HG02642 (cell line): ENCODE measurements around the gene SLC16A3.

ENCODE experiments used
- ATAC-seq: cut with Tn5 transposase; IDR thresholded peaks from one replicate; pipeline ENCODE4 v1.9.1; 2021; ENCODE audit warnings: mild to moderate bottlenecking; ENCODE audit not compliant: unreplicated experiment, poor library complexity

The SLC16A3 gene

DNA sequence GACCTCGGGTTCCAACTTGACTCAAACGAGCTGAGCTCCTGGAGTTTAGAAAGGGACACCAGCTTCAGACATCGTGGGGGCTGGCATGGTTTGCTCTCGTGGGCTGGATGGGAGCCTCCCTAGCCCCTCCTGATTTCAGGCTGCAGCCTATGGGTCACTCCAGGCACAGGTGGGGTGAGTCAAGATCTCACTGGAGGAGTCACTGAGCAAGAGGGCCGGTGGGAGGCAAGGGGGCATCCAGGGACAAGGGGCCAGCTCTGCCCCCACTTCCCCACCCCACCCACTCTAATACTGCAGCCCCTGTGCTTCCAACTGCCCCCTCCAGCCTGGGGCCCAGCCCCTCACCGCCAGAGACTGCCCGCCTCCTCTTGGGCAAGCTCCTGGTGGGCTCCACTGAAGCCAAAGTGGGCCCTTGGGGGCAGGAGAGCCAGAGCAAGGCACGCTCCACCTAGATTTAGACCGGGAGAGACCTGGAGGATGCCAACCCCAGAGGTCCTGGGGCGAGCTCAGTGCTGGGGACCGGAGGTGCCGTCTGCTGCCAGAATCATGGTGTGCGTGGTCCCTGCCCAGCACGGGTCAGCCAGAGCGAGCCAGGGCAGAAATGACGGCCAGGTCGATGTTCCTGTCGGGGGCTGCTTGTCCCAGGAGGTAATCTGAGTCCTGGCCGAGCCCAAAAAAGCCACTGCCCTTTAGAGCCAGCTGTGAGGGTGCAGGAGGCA lies 6.4 kb downstream of the SLC16A3 start:
- ATAC-seq = no peak

GRCh38 chr17:82235775-82236141 lies 6.9 kb downstream of the SLC16A3 start:
- ATAC-seq = no peak

GRCh38 chr17:82236142-82236971 lies 7.5 kb downstream of the SLC16A3 start:
- ATAC-seq = no peak

DNA sequence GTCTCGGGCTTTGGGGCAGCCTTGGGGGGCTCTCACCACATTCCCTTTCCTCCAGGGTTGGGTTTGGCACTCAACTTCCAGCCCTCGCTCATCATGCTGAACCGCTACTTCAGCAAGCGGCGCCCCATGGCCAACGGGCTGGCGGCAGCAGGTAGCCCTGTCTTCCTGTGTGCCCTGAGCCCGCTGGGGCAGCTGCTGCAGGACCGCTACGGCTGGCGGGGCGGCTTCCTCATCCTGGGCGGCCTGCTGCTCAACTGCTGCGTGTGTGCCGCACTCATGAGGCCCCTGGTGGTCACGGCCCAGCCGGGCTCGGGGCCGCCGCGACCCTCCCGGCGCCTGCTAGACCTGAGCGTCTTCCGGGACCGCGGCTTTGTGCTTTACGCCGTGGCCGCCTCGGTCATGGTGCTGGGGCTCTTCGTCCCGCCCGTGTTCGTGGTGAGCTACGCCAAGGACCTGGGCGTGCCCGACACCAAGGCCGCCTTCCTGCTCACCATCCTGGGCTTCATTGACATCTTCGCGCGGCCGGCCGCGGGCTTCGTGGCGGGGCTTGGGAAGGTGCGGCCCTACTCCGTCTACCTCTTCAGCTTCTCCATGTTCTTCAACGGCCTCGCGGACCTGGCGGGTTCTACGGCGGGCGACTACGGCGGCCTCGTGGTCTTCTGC lies 8.4 kb downstream of the SLC16A3 start:
- ATAC-seq = no peak

DNA sequence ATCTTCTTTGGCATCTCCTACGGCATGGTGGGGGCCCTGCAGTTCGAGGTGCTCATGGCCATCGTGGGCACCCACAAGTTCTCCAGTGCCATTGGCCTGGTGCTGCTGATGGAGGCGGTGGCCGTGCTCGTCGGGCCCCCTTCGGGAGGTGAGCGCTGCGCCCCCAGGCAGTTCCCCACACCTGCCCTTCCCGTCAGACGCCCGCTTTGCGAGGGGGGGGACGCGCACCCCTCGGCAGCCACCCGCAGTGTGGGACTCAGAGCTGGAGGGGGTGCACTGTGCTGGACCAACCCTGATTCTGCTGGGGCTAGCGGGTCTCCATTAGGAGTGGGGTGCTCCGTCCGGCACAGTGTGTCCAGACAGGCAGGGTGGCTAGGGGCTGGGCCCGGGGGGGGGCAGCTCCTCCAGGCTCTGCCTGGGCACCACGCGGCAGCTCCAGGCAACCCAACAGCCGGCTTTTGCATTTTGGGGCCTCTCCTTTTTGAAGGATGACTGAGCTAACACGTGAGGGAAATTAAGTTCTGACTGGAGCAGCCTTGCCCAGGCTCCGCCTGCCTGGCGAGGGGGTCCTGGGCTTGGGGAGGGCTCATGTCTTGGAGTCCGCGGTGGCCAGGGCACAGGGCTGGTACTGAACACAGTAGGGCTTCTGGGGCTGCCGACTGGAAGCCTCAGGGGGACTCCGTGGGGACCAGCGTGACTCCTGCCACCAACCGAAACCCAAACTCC lies 9.1 kb downstream of the SLC16A3 start:
- ATAC-seq = no peak

GRCh38 chr17:82238472-82239201 lies 9.8 kb downstream of the SLC16A3 start:
- ATAC-seq = no peak

DNA sequence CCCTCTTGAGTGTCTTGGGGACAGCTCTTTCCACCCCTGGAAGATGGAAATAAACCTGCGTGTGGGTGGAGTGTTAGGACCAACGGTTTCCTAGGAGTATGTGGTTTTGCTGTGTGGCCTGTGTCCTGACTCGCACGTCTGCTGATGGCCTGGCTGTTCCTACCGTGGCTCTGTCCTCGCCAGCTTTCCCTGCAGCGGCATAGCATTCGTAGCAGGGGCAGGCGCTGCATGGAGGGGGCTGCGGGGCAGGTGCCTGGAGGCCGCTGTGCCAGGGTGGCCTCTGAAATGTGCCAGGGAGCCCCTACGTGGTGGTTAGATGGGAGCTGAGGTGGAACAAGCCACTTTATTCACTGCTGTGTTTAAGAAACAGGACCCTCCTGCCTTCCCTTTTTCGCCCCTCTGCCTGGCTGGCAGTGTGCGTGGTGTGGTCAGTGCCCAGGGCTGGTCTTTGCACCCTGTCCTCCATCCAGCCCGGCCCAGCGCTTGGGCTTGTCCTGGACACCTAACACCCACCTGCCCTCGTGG lies 10.6 kb downstream of the SLC16A3 start:
- no peak for ATAC-seq

- no peak for ATAC-seq
Measured at GRCh38 chr17:82239926-82240505, 11.2 kb downstream of the SLC16A3 start.

GRCh38 chr17:82240506-82241182 lies 11.8 kb downstream of the SLC16A3 start:
- ATAC-seq = no peak

DNA sequence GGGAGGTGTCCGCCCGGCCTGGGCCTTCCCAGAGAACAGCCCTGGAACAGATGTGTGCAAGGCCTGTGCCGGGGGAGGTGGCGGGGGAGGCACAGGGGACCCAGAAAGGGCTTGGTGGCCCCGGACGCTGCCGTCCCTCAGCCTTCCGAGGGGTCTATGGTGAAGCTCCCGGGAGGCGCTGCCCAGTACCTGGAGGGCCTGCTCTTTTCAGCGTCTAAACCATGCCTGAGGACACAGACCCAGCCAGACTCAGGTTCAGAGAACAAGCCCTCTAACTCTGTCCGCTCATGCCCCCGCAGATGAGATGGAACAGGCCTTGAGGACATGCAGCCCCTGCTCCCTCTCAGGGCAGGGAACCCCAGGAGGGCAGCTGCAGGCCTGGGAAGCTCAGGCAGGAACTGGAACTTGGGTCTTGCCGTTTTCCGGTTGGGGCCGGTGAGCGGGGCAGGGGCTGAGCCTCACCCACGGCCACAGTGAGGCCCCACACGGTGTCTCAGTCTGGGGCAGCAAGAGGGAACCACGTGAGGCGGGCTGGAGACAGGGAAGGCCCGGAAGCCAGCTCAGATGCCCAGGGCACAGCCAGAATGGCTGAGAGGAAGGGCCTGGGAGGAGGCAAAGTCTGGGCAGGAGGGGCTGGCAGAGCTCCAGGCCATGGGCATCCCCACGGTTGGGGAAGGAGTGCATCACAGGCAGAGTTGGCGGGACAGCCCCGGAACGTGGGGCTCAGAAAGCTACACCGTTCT lies 12.5 kb downstream of the SLC16A3 start:
- no peak for ATAC-seq

GRCh38 chr17:82241926-82242697 lies 13.3 kb downstream of the SLC16A3 start:
- ATAC-seq = no peak

- no peak for ATAC-seq
Measured at GRCh38 chr17:82242698-82242976, 13.8 kb downstream of the SLC16A3 start.

DNA sequence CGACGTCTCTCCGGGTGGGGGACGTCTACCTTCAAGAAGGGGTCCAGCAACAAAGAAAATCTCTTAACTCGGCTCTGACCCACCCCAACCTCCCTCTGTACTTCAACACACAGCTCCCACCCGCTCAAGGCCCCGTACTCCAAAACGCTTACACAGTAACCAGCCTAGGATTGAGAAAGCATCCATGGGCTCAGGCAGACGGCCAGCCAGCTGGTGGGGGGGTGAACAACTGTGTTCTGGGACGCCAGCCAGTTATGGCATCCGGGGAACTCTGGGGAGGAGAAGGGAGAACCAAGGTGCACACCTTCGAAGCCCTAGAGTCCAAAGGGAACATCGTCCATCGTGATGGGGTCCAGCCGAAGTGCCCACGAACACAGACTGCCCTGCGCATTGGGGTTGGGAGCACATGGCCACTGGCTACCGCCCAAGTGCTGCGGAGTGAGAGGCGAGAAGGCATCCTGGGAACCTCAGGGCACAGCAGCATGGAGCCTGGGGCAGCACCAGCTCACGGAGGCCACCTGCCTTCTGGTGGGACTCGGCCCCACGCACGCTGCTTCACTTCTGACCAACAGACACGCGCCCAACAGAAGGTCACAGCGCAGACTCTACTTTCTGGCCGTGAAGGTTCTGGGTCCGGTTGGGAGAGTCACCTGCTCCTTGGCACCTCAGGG lies 14.3 kb downstream of the SLC16A3 start:
- ATAC-seq = no peak

- ATAC-seq = no peak
Measured at GRCh38 chr17:82243648-82244412, 15.0 kb downstream of the SLC16A3 start.

DNA sequence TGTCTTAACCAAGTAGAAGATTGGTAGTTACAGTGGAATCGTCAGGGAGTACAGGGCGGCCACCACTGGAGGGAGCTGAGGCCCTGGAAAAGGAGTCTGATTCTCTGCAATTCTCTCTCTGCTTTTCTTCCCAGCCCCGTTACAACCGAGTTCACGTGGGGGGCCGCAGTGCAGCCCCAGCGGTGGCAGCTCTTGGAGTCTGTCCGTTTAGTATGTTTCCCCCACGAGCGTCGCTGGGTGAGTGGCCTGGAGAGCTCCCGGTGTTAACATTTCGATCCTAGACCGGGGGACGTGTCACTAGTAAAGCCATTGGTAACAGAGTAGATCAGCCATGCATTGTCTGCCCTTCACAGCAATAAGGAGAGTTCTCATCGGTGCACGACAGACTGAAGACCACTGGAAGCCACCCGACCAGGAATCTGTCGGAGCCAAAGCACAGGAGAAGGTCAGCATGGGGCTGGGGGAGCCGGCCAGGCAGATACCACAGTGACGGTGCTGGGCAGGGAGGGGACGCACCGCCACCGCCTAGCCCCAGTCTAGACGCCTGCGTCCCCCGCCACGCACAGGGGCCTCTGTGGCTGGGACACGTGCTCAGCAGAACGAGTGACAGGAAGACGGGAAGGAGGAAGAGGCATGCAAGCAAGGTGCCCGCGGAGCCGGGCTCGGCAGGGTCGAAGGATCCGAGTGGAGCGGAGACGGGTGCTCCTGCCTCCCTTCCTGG lies 15.7 kb downstream of the SLC16A3 start:
- no peak for ATAC-seq
